A172 (cell line): ENCODE measurements around the gene RABIF. TPM values are rescaled to one million over a fixed set of nuclear protein-coding genes. Genes with fewer than 3 reads are reported as not detected.
"Not testable (repeated sequence)": the region's sequence is repeated elsewhere in the genome, so short reads cannot be mapped to it uniquely, and the experiment has no call there.

Experiments used
- DNase-seq: peaks from one replicate; pipeline ENCODE4 v3.0.0-alpha.2; 2015; ENCODE audit warnings: low spot score
- total RNA-seq: library from RNA; depleted of rRNA; stranded (reverse); fragments of >200 nt; shearing (Covaris generic); gene quantifications from 2 replicates; pipeline ENCODE4 v1.2.3, GENCODE V29; 2014; rRNA removed

RABIF gene
- total RNA-seq, 1 experiment from 2014 or later, result 16.8 TPM

DNA sequence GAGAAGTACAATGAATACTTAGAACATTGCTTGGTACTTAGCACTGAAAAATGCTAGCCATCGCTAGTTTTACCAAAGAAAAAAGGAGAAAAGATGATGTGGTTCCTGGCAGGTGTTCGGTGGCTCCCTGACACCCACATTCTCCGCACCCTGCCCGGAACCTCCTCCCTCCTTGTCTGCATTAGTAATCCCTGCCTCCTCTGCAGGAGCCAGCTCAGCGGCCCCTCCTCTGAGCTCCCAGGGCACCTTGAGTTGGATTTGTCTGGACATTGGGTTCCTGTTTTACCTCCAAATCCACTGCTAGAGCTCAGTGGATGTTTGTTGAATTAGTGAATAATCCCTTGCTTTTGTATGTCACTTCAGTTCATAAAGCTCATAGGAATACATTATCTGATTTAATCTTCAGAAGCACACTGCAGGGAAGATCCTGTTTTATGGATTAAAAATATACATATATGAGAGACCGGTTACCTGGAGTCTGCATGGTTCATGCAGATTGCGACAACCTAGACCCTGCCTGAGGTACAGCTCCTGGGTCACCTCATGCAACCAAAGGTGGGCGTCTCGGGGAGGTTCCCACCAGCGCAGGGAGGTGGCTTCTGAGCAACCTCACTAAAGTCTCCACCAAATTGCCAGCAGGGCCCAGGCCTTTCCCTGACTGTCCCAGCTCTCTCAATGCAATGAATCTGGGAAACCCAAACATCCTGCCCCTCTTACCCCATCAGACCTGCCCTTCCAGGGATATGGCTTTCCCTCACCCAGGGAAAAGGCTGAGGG is 54.0 kb downstream of the RABIF start:
- no peak for DNase-seq

DNA sequence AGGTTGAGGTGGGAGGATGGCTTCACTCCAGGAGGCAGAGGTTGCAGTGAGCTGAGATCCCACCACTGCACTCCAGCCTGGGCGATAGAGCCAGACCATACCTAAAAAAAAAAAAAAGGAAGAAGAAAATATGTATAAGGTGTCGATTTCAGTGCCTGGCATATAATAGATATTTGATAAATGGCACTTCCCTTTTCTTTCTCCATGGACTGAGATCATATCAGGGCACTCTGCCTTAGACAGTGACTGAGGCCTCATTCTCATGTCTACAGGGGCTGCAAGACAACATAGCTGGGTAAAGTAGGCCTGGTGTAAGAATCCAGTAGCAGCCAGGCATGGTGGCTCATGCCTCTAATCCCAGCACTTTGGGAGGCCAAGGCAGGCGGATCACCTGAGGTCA is 57.0 kb downstream of the RABIF start:
- no peak for DNase-seq

DNA sequence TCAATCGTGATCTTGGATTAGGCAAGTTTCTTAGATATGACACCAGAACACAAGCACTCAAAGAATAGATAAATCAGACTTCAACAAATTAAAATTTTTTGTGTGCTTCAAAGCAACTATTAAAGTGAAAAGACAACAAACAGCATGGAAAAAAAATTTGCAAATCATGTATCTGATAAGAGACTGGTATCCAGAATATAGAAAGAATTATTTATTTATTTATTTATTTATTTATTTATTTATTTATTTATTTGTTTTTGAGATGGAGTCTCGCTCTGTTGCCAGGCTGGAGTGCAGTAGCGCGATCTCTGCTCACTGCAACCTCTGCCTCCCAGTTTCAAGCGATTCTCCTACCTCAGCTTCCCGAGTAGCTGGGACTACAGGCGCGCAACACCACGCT is 59.7 kb downstream of the RABIF start:
- DNase-seq, result not testable (repeated sequence)

Other genes with a start within 250 kb of the RABIF start
- not detected in 2 replicates for gene SYT2, start 178.7 kb downstream of the RABIF start, total RNA-seq
- 58.6 and 59.2 TPM in 2 replicates for gene KDM5B, start 80.7 kb downstream of the RABIF start, total RNA-seq
- not detected in 2 replicates for gene PCAT6, start 78.2 kb downstream of the RABIF start, total RNA-seq
- 38.8 and 43.0 TPM in 2 replicates for gene KLHL12, start 38.1 kb upstream of the RABIF start, total RNA-seq
- gene ADIPOR1, start 69.2 kb upstream of the RABIF start, total RNA-seq, result 121 and 125 TPM in 2 replicates
- gene CYB5R1, start 78.1 kb upstream of the RABIF start, total RNA-seq, result 71.5 and 72.0 TPM in 2 replicates
- gene TMEM183A, start 118.2 kb upstream of the RABIF start, total RNA-seq, result 108 and 128 TPM in 2 replicates
- 2.3 and 6.6 TPM in 2 replicates for gene PPFIA4, start 137.3 kb upstream of the RABIF start, total RNA-seq
- not detected in 2 replicates for gene MYOG, start 196.9 kb upstream of the RABIF start, total RNA-seq
- 21.1 and 30.6 TPM in 2 replicates for gene ADORA1, start 238.6 kb upstream of the RABIF start, total RNA-seq